Kidney capillary endothelial cell (primary cell): ENCODE results near the gene FSTL4.

Experiments used
- DNase-seq: peaks from one replicate; pipeline ENCODE4 v3.0.0-alpha.2; 2018; ENCODE audit warnings: low spot score

The FSTL4 gene

DNA sequence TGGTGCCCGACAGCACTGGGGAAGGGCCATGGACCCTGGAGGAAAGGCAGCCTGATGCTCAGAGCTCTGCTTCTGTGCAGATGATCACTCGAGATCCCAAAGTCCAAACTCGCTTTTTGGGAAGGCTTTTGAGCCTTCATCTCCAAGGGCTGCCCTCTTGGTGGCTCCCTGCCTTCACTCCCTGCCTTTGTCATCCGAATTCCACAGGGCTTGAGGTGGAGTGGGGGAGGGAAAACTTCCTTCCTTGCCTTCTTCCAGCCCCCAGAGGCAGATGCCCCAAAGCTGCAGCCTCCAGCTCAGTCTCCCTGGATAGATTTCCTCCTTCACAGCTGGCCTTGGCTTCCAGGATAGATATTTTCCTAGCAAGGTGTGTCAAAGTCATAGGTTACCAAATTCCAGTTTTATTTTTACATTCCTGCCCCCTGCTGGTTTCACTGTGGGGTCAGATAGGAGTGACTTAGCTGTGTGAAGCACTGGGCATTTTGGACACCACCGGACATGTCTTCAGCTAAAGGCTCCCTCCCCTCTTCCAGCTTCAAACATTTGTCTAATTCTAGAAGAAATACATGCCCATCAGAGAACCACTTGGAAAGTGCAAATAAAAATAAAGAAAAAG is 292.3 kb downstream of the FSTL4 start:
- no peak for DNase-seq

DNA sequence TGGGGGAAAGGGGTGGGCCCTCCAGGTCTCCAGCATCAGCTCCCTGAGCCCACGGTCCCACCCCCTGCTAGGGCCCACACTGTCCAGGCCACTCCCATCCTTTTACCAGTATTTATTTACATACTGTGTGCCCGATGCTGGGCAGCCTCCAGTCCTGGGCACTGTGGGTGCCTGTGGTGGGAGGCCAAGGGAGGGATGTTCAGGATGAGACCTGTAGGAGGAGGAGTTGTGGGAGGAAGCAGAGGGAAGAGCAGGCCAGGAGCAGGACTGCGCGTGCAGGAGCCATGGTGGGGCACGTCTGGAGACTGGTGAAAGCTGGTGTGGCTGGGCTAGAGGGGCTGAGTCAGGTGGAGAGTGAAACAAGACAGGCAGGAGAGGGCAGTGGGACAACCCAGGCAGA is 293.1 kb downstream of the FSTL4 start:
- no peak for DNase-seq

DNA sequence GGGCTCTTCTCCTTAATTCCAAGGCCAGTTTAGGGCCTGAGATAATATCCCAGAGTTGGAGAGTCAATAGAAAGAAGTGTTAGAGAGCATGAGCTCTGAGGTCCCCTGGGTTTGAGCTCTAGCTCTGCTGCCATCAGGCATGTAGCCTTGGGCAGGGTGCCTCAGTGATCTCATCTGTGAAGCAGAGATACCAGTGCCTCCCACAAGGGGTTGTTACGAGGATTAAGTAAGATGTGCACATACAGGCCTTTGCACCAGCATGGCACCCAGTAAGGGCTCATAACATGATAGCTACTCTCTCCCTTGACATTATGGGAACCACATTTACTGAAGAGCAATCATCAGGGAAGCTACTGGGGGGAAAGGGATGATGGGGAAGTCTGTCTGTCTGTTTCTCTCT is 294.8 kb downstream of the FSTL4 start:
- DNase-seq = no peak

DNA sequence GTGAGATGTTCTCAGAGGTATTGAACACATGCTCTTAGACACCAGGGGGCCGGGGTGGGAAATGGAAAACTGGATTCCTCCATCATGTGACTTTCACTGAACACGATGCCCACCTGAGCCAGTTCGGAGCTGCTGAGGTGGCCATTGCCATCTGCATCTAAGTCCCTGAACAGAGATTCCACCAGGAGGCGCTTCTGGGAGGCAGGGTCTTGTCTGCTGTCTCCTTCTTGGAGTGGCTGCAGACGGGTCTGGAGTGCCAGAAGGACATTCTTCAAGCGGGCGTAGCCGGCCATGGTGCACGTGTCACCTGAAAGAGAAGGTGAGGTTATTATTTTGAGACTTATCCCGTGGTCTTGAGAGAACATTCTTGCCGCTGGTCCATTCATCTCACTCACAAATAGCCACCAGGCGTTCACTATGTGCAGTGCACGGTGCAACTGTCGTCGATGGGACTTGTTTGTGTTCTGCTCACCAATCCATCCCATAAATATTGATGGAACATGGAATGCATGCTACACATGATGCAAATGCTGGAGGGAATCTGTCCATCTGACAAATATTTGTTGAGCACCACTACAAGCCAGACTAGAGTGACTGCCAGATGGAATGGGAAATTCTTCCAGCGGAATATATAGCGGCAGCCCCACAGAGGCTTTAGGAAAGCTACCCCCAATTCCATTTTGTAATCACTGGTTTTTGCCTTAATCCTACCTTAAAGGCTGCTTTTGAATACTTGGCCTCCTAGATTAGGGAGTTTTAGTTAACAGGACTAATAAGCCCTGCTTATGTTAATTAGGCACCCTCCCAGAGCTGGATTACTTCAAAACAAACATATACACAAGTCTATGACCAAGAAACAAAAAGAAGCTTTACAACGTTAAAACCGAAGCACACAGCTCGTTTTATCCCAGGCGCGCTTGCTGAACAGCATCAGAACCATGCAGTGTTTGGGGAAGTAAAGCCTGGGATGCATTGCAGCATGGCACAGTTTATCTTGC is 295.7 kb downstream of the FSTL4 start:
- DNase-seq = no peak

DNA sequence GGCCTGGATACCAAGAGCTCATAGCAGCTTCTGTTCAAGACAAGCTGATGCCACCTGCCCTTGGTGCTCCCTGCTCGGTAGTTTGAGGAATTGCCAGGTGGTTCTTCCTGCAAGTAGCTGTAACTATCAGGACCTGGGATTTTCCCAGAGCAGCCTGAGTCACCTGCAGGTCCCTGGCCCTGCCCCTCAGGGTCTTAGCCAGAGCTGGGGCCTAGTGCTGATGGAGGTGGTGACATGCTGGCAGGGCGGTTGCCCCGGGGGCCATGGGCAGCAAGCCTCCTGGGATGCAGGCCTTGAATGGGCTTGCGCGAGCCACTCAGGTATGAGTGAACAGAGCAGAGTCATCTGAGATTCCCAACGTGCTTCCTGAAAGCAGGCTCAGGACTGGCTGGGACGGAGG is 298.3 kb downstream of the FSTL4 start:
- no peak for DNase-seq

DNA sequence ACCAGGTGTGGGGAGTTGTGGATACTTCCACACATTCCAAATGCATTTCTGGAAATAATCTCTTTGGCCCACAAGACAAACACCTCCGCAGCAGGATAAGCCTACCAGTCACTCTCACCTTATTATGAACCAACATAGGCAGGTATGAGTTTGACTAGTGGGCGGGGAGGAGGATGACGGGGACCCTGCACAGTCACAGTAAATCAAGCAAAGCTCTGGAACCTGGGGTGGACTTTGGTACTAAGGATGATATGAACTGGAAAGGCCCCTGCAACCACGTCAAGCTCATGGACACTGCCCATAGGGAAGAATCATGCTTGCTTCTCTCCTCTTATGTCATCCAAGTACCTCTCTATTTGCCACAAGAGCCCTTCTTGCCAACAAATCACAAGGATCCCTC is 301.2 kb downstream of the FSTL4 start:
- no peak for DNase-seq

DNA sequence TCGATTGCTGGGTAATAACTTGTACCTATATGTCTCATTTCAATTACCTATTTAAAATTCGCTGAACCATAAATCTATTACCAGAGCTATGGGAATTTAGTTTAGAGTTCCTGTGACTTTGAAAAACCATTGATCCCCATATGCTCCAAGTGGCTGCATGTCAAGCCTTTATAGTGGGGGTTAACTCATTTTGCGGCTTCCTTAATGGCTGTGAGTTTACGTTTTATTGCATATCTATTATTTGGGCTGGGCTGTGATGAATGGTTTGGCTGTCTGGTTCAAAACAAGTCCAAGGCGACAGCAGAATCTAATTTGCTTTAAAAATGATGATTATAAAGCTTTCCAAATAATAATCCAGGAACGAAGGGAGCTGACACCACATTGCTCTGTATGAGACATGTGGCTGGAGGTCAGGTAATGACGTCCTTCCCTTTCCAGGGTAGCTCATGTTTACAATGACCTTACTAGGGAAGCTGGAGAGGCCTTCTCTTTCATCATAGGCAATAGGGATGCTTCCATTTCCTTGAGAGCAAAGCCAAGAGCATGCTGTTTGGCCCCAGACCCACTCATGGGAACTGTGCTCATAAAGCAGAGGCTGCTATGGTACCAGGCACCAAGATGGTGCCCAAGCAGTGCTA is 302.2 kb downstream of the FSTL4 start:
- DNase-seq = no peak

DNA sequence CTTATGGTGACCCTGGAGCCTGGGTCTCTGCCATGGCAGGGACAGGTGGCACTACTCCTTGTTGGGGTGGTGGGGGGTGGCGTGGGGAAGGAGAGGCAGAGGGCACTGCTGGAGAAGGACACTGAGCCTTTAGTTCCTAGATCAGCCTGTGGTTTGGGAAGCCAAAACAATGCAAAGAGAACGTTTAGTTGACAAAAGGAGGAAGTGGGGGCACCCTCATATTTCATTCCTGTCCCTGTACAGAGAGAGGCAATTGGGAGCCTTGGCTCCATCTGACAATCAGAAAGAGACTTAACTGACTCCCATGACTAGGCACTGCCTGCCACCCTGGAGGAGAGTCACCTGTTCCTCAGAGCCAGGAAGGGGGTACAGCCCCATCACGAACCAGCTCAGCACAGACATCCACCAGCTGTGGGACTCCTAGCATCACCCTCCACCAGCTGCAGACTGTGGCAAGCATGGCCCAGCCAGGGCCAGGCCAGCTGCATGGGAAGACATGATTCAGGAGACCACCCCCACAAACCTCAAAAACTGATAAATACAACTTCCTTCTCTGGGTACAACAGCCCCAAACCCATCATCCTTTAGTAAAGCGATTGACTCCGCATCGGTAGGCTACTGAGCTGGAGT is 303.1 kb downstream of the FSTL4 start:
- no peak for DNase-seq

DNA sequence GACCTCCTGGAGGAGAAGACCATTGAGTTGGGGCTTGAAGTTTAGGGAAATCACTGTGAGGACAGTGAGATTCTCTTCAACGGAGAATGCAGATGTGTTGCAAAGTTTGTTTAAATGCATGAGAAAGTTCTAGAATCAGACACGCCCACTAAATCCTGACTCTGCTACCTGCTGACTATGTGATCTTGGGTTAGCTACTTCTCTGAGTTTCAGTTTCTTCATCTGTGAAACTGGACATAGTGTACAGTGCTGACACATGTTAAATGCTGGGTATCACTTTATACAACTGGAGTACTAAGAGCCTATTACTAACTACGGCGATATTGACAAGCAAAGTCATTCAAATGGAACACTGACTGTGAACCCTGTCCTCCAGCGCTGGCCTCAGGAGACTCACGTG is 305.1 kb downstream of the FSTL4 start:
- DNase-seq = no peak

DNA sequence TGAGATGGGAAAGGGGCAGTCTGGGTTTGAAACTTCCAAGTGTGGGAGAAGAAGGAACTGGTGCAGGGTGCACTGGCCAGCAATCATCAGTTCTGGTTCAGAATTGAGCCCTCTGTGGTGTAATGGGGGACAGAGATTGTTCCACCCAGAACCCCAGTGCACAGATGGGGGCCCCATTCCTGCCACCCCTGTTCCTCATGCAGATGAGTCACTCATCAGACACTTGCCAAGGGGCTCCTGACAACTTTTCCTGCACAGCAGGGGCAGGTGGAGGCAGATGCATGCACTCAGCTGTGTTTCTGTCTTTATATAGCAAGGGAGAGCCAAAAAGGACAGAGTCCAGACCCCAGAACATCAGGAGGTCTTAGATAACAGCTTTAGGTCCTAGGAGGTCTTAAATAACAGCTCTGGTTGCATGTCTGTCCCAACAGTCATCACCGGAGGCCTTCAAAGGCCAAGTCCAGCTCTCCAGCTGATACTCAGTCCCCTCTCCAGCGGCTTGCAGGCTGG is 307.6 kb downstream of the FSTL4 start:
- no peak for DNase-seq

DNA sequence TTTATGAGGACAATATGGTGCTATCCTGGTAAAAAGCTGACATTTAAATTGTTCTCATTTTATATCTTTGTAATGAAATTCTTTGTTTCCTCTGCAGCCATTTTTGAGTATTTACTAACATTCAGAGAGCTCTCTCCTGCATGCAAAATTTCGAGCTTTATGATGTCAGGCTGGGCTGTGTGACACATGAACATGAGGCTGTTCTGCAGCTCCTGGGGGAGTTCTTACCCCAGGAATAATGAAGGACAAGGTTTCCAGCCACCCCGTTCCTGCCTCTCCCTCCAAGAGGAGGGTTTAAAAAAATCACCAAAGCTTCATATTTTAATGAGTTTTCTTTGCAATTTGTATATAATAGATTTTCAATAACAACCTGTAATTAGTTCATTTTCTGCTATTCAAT is 308.2 kb downstream of the FSTL4 start:
- no peak for DNase-seq

DNA sequence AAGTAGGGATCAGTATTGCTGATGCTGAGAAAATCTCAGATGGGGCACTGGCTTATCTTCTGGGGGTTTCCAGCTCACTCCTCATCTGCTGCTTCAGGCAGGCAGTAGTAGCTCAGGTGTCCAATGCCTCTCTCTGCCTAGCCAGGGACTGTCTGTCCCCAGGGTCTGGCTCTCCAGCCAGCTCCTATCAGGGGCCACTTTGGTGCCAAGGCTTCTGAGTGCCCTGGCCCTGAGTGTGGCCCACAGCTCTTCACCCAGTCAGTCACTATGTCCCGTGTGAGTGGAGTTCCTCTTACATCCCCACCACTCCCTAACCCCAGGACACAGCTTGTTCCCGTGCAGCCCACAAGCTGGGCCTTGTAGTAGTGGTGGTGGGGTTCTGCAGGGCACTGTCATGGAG is 309.0 kb downstream of the FSTL4 start:
- no peak for DNase-seq

DNA sequence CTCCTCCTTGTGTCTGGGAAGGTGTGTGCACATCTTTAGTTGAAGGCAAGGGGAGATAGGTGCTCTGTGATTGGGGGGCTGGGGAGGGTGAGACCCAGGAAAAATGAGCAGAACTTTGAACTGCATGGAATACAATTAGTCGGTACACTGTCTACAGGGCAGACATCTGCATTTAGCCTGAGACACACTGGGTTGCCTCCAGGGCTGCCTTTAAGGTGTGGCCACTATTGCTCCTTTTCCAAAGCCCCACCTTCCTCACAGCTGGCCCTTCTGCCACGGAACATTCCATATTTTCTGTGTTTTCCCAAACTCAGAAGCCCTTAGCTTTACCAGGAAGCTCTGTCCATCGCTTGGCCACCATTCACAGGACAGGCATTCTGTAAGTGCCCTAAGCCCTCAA is 312.6 kb downstream of the FSTL4 start:
- no peak for DNase-seq

DNA sequence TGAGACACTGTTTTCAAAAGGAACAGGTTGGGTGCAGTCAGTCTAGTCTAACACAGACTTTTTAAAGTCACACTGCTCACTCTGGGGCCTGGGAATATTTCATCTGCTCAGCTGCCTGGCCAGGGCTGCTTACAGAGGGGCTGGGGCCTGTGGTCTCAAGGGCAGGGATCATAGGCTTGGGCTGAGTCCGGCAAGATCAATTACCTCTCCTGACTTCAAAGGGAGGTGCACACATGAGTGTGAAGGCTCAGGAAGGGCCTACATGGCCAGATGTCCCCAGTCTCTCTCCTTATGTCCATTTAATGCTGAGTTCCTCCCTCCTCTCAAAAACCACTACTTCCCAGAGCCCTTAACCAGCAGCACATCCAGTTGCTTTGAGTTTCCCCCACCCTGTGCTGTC is 313.3 kb downstream of the FSTL4 start:
- no peak for DNase-seq

DNA sequence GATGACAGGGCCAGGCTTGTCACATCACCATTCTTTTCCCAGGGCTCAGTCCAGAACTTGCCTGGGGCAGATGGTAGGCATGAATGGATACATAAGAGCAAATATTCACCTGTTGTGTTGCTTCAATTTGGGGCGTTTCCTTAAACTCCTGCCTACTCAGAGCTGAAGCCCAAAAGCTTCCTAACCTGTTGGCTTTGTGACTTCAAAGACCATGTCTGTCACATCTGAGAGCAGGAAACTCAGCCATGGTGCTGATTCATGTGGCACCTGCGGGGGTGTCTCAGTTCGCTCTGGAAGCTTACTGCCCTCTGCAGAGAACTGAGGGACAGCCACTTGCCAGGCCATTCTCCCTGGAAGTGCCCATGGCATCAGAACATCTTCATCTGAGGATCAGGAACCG is 313.9 kb downstream of the FSTL4 start:
- no peak for DNase-seq

DNA sequence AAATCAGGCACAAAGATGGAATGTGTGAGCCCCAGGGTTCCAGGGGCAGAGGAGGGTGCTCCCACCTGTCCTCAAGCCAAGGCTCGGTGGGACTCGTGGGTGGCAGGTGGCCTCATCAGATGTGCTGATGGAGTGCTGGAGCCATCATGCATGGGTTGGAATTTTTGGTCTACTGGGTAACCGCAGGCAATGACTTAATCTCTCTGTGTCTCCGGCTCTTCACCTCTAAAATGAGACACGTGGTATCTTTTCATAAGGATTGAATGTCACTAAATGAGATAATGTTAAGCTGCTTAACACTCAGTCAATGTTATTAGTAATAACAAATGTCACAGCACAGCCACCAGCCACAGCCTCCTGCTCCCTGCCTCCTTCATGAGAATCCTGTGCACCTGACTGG is 315.0 kb downstream of the FSTL4 start:
- no peak for DNase-seq

DNA sequence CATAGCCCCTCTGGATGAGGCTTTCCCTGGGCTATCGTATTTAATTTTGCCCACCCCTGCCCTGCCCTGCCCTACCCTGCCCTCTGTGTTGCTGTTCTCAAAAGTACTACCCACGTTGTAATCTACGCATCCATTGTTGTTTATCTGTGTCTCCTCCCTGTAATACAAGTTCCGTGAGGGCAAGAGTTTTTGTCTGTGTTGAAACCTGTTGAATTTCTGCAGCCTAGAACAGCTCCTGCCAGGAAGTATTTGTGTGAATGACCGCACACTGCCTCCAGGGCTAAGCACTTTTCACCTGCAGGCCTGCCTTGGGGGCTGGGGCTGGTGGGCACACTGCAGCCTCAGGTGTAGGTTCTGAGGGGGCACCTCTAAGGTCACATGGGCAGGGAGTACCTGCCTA is 315.7 kb downstream of the FSTL4 start:
- no peak for DNase-seq

DNA sequence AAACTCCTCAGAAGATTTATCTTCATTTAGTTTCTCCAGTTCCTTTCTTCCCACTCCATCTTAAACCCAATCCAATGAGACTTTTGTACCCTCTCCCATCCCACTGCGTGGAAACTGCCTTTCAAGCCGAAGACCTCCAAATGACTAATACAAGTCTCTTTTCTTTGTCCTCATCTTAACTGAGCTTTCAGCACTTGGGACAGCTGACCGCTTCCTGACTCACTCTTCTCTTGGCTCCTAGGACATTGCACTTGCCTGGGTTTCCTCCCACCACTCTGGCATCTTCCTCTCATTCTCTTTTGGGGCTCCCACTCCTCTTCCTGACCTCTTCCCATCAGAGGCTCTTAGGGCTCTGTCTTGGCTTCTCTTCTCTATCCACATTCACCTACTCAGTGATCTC is 316.8 kb downstream of the FSTL4 start:
- DNase-seq = no peak

DNA sequence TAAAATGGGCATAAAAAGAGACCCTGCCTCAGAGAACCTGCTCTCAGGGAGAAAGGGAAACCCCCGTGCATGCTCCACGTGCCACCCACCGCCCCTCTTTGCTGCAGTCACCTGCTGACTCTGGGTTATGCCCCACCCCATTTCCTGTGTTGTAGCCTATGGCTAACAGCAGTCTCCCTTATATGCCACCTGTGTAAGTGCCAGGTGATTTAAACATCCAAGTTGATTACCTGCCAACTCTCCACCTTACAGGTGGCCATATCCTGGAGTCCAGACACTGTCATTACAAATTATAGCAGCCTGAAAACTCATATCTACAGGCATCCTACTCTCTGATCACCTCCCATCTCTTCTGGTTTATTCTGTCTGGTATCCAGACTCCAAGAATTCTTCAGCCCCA is 318.0 kb downstream of the FSTL4 start:
- no peak for DNase-seq

DNA sequence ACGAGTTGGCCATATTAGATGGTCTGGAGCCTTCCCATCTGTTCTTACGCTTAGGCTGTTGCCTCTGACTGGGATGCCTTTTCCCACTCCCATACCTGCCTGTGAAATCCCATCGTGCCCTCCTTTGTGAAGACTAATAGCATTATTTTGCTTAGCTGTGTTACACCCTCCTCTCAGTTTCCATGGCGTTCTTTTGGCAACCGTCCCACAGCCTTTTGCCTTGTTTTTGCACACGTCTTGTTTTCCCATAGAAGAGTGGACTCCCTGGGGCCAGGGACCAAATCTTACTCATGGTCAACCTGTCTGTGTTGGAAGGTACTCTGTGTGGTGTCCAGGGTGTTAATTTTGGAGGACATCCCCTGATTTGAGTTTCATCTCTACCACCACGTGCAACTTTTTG is 318.4 kb downstream of the FSTL4 start:
- no peak for DNase-seq

DNA sequence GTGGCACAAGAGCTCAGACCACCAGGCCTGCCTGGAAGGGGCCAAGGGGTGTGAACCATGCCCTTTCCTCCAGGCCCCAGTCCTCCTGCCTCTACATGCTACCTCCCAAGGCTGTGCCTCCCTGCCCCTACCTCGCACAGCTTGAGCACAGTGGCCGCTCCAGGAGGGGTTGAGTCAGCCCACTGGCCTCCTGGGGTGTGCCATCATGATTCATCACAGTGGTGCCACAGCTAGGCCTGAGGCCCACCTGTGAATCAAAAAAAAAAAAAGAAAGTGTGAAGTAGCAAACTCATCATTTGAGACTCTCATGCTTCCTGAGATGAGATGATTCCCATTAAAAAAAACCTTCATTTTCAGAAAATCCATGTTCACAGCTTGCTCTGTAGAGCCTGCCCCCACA is 320.0 kb downstream of the FSTL4 start:
- no peak for DNase-seq

DNA sequence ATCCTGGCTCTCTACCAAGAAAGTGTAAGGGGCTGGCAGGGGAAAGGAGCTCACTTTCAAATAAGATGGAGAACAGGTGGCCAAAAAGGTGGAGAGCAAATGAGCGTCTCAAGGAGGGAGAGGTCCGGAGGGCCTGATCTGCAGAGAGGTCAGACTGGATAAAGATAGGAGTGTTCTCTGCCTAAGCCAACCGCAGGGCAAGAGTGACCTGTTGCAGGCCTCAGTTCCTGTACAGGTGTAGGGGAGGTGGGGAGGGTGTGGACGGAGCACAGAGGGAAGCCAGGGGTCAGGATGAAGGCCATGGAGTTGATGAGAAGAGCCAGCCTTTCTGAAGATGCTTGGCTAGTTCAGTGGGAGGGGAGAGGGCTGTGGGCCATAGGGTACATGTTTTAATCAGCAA is 320.8 kb downstream of the FSTL4 start:
- DNase-seq = no peak
